ENCODE results near the gene GPR183. TPM values are rescaled to one million over a fixed set of nuclear protein-coding genes. Genes with fewer than 3 reads are reported as not detected.

Gene GPR183
- total RNA-seq (2021; fragmentation: NEBNext Ultra II Directional; extraction: Animal tissue kit (Norgen Biotek cat#: 25700)) (not detected in 2 replicates), polyA plus RNA-seq (2011; rRNA removed) (not detected in 2 replicates), polyA minus RNA-seq (2011; rRNA and poly(A)+ RNA removed) (not detected in 2 replicates)
- polyA plus RNA-seq (2011; cell fraction: cytosol; rRNA removed): not detected
- polyA plus RNA-seq (2011; cell fraction: nucleus; rRNA removed): not detected
- not detected in 4 replicates for polyA plus RNA-seq (2012, experiment 1 of 2)
- not detected for polyA plus RNA-seq (2012, experiment 2 of 2)
- polyA plus RNA-seq (2013, experiment 1 of 2): not detected
- not detected for polyA plus RNA-seq (2013, experiment 2 of 2)
- polyA minus RNA-seq (2011; cell fraction: cytosol; rRNA and poly(A)+ RNA removed): not detected
- not detected for polyA minus RNA-seq (2011; cell fraction: nucleus; rRNA and poly(A)+ RNA removed)
- long read RNA-seq, experiment 1: 0 reads
- long read RNA-seq, experiment 2: 0 reads

GRCh38 chr13:99307247-99307646 lies at the start of gene GPR183:
Gene GPR183 (minus strand): TSS chr13:99307399. CDS start chr13:99296145, 11,254 bp downstream.
- Histone ChIP-seq H3K4me2 (ENCODE audit: insufficient read depth in 1 of 2, low read depth in 2 of 2, low read length in 2 of 2) (no peak within 1 kb of the TSS), H2BK120ac (replicated peaks; ENCODE audit: low read depth, low read length) (no peak within 1 kb of the TSS), H3K56ac (replicated peaks; ENCODE audit: insufficient read length, low read depth, low read length) (no peak within 1 kb of the TSS), H2BK20ac (ENCODE audit: low read length) (no peak within 1 kb of the TSS), H3K23ac (ENCODE audit: insufficient read length) (no peak within 1 kb of the TSS), H3K23me2 (ENCODE audit: low read depth, low read length) (no peaks in the 10 kb centered on the region), H3K4me1 (replicated peaks in 1 of 4; ENCODE audit: control insufficient read depth in 3 of 4, insufficient read depth in 4 of 4, low read length in 3 of 4) (no peaks in the 10 kb centered on the region), H3K18ac (ENCODE audit: extremely low read depth, low read length) (no peak within 1 kb of the TSS), H3K9ac (replicated peaks in 1 of 4; ENCODE audit: extremely low read depth in 1 of 4, low read depth in 3 of 4, low read length in 3 of 4) (0 out of 7 replicates have a peak within 1 kb of the TSS, but pooled peaks of 1 of the 4 experiments have one; percentile 18), H2AK5ac (ENCODE audit: low read depth, low read length) (no peak within 1 kb of the TSS), H4K91ac (replicated peaks; ENCODE audit: insufficient read length, low read length) (no peak within 1 kb of the TSS), H3K4me3 (ENCODE audit: extremely low read depth in 1 of 4, insufficient read depth in 2 of 4, low read depth in 3 of 4, low read length in 4 of 4) (no peak within 1 kb of the TSS), H3K9me3 (ENCODE audit: insufficient read depth in 2 of 2, low read depth in 1 of 2, low read length in 1 of 2) (no peaks in the 10 kb centered on the region), H3K79me1 (ENCODE audit: low read depth, low read length) (no peaks in the 10 kb centered on the region; the same call in 1 of the 2 replicates), H4K8ac (ENCODE audit: extremely low read depth, insufficient read depth, low read length) (no peak within 1 kb of the TSS), H2BK12ac (ENCODE audit: low read depth, low read length) (no peak within 1 kb of the TSS), H3K36me3 (ENCODE audit: control insufficient read depth in 2 of 4, insufficient read depth in 4 of 4, low read length in 3 of 4) (no peaks in the 10 kb centered on the region), H3K14ac (ENCODE audit: insufficient read length) (no peak within 1 kb of the TSS), H3K79me2 (ENCODE audit: control insufficient read depth in 1 of 2, insufficient read depth in 2 of 2, low read length in 2 of 2) (no peaks in the 10 kb centered on the region), H3K27me3 (replicated peaks in 1 of 4; ENCODE audit: control insufficient read depth in 3 of 4, extremely low read depth in 1 of 4, insufficient read depth in 3 of 4, low read length in 3 of 4) (no peaks in the 10 kb centered on the region), H3K4ac (replicated peaks; ENCODE audit: insufficient read length, low read depth, low read length) (no peak within 1 kb of the TSS), H2AFZ (ENCODE audit: low read length) (no peak within 1 kb of the TSS), H4K20me1 (replicated peaks in 1 of 2; ENCODE audit: control insufficient read depth in 1 of 2, insufficient read depth in 2 of 2, low read length in 2 of 2) (peaks cover 3 to 6% of the 10 kb centered on the region in 2 experiments), H2BK5ac (ENCODE audit: low read depth, low read length) (no peak within 1 kb of the TSS), H2BK15ac (ENCODE audit: low read length) (no peak within 1 kb of the TSS), H4K5ac (ENCODE audit: insufficient read length, low read depth, low read length) (no peak within 1 kb of the TSS), H3K27ac (ENCODE audit: low read depth, low read length) (no peak within 1 kb of the TSS)
- FAIRE-seq (no peak), DNase-seq (ENCODE audit: low read depth in 1 of 2, low spot score in 2 of 2) (no peak)
- WGBS, 2 experiments (ENCODE audit: extremely low coverage in 1 of 2, insufficient coverage in 1 of 2, insufficient read length in 1 of 2, insufficient replicate concordance in 2 of 2, low coverage in 1 of 2, low lambda C conversion rate in 2 of 2, missing lambda C conversion rate in 1 of 2): 95% methylated on average over 4 of the region's 4 CpGs; no CpG with 5 or more reads in 1 of the 2 experiments
- CTCF ChIA-PET (ENCODE audit: partially characterized antibody): interaction anchor here (1.2 to 1.4 kb wide), 2 partner anchors 32 to 131 kb away, joined by 3 read pairs; no protein-coding TSS in a partner anchor
- POLR2A ChIA-PET (ENCODE audit: partially characterized antibody): no interaction called here
- TF ChIP-seq YY1 (IDR thresholded peaks at IDR 0.05; ENCODE audit: low read depth, low read length) (no peak), MAX (IDR thresholded peaks at IDR 0.05) (no peak), KDM1A (IDR thresholded peaks at IDR 0.05; ENCODE audit: borderline replicate concordance, low read length) (no peak), HDAC2 (IDR thresholded peaks at IDR 0.05; ENCODE audit: borderline replicate concordance in 1 of 2, low read depth in 2 of 2, low read length in 2 of 2) (no peak), RAD21 (IDR thresholded peaks at IDR 0.05 in 1 of 2, conservative IDR thresholded peaks at IDR 0.05 in 1 of 2; ENCODE audit: low read depth in 2 of 2, low read length in 2 of 2) (no peak), SIX5 (IDR thresholded peaks at IDR 0.05; ENCODE audit: low read depth, low read length) (no peak), TAF1 (IDR thresholded peaks at IDR 0.05; ENCODE audit: low read depth, low read length) (no peak), CREB1 (IDR thresholded peaks at IDR 0.05) (no peak), RBBP5 (IDR thresholded peaks at IDR 0.05; ENCODE audit: borderline replicate concordance, low read depth, low read length) (no peak), CHD1 (IDR thresholded peaks at IDR 0.05; ENCODE audit: low read depth, low read length) (no peak), PHF8 (conservative IDR thresholded peaks at IDR 0.05; ENCODE audit: low read depth, low read length) (no peak), FOSL1 (IDR thresholded peaks at IDR 0.05; ENCODE audit: insufficient read depth, low read depth, low read length) (no peak)
